Left lobe of liver (tissue), 2 donors: ENCODE data around the gene LHX4. TPM values are rescaled to one million over a fixed set of nuclear protein-coding genes. Genes with fewer than 3 reads are reported as not detected.

Experiments
- ATAC-seq: fragments of 200-7000 bp; cut with Tn5 transposase; one replicate; pipeline ENCODE4 v1.9.1; 2020; ENCODE audit warnings: mild to moderate bottlenecking, moderate library complexity
- DNase-seq: peaks from one replicate; pipeline ENCODE4 v3.0.0-alpha.2; 2020; ENCODE audit warnings: low spot score
- total RNA-seq: library from RNA; stranded (reverse); gene quantifications from one replicate; pipeline ENCODE4 v1.2.1, GENCODE V29; 2021
- donor health status: DM: no; HTN: no; CAD: no; lungs with moderate emphysema.
- donor health status: DM: no; HTN: yes; CAD: no.

LHX4 gene
- total RNA-seq, 1 donor from 2014 or later: 0.10 TPM

DNA sequence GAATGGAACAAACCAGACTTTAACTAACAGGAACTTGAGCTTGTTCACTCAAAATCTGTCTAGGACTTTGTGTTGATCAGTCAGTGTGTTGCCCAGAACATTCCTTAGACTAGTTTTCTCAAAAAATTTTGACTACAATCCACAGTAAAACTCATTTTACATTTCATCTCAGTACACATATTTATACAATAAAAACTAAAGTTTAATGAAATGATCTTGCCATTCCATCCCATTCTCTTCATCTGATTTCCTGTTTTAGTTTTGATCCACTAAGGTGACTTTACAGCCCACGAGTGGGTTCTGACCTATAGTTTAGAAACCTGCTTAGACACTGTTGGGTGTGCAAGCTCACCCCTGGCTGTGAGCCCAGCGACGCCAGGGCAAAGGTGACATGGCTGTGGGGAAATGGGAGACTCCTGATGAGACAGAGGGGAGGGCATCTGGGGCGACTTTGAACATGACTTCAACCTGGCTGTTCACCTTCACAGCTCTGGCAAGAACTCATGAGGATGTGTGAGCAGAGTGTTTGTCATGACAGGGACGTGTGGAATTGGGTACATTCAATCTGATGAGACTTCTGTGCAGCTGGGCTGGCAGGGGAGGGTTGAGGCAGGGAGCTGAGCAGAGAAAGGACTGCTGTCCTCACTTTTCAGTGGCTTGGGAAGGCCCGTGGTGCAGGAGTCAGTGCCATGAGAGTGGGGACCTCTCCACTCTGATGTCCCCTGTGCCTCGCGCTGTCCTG, 40.6 kb downstream of the LHX4 start:
- ATAC-seq (peak; percentile 89), DNase-seq (peak; percentile 76)

GRCh38 chr1:180271272-180272255, 41.5 kb downstream of the LHX4 start:
- DNase-seq: no peak
- ATAC-seq: no peak

GRCh38 chr1:180272395-180272794, 42.3 kb downstream of the LHX4 start:
- DNase-seq (no peak), ATAC-seq (no peak)

DNA sequence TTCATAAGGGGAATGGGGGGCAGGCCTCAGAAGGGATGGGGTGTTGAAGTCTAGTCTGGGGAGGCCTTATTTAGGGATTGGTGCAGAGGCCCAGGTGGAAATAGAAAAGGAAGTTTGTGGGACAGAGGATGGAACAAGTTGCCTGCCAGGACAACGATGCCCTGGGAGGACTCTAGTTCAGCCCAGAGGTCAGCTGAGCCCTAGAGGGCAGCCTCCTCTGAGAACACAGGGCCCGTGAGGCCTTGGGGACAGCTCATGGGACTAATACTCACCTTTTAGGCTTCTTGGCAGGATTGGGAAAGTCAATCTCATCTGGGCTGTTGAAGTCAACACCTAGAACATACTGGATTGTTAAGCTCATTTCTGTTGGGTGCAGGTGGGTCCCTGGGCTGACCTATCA, 43.0 kb downstream of the LHX4 start:
- ATAC-seq: no peak
- DNase-seq: no peak

- ATAC-seq (no peak), DNase-seq (no peak)
These were observed 44.2 kb downstream of the LHX4 start for GRCh38 chr1:180274221-180274620.

- DNase-seq (no peak), ATAC-seq (no peak)
These were observed 45.7 kb downstream of the LHX4 start for GRCh38 chr1:180275726-180276125.

DNA sequence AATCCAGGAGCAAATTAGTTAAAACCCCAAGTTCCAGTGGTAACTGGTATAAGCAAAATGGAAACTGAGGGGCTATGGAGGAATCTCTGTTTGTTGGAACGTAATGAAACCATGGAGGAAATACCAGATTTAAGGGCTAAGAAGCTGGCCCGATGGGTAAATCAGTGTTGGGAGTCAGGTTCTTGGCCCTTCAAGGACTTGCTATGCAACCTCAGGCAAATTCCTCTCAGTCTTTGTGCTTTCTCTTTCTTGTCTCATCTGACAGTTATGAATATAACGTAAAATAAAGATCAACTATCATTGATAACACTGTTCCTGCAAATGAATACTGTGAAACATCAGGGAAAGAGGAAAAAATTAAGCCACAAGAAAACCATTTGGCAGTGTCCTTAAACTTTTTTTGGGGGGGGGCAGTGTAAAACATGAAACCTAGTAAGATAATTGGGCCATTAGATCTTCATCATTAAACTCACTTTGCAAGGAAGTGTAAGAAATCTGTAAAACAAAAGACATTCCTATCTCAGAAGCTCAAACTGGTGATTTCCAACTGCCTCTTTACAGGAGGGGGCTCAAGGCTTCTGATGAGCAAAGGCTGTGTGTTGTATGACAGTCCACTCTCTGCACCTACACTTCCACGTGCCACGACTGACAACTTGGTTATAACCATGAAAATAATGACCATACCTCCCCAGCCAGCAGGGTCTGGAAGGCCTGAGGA, 47.6 kb downstream of the LHX4 start:
- ATAC-seq: no peak
- no peak for DNase-seq

GRCh38 chr1:180278194-180278515, 48.1 kb downstream of the LHX4 start:
- DNase-seq (no peak), ATAC-seq (no peak)

DNA sequence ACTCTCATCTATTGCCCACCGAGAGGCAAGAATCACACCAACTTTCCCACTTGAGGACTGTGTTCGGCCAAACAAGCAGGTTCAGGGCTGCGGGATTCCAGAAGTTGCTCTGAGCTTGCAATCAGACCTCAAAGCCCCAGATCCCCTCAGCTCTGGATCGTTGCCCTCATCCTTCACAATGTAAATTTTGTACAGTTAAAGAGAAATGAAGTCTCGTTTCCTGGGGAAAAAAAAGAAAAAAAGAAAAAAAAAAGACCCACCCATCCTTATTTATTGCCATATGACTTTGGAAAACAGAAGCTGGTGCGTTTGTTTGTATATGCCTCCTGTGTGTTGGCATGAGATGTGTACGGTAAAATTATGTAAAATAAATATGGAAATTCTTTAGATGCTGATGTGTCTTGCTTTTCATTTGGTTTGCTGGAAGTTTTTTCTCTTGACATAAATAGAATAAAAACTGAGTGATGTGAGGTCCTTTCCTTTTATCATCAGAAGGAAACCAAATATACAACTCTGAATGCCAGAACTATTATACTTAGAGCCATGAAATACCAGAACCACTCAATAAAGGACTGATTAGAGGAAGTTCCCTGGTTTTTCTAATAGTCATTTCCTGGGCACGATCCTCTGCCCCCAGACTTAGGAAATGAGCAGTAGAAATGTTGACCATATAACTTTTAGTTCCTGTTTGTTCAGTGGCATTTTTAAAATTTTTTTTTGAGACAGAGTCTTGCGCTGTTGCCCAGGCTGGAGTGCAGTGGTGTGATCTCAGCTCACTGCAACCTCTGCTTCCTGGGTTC, 48.7 kb downstream of the LHX4 start:
- ATAC-seq: peak; percentile 32
- DNase-seq: no peak

DNA sequence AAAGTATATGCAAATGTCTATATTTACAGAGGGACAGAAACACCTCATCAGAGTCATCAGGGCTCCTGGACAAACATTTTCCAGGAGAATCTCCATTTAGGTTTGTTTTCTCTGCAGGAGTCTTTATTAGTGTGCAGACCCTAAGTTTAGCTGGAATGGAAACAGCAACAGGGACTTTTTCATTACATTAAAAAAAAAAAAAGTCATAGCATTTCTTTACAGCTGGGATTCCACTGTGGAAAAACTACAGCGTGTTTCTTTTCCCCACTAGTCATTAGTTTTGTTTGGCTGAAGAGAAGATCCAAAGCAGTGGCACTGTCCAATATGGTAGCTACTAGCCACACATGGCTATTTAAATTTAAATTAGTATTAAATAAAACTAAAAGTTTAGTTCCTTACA, 49.6 kb downstream of the LHX4 start:
- DNase-seq: no peak

GRCh38 chr1:180280617-180281016, 50.6 kb downstream of the LHX4 start:
- ATAC-seq: no peak
- DNase-seq: no peak

More for the DNA sequence above, 49.6 kb downstream of the LHX4 start:
- no peak for ATAC-seq

GRCh38 chr1:180281490-180281889, 51.4 kb downstream of the LHX4 start:
- DNase-seq (no peak), ATAC-seq (no peak)

DNA sequence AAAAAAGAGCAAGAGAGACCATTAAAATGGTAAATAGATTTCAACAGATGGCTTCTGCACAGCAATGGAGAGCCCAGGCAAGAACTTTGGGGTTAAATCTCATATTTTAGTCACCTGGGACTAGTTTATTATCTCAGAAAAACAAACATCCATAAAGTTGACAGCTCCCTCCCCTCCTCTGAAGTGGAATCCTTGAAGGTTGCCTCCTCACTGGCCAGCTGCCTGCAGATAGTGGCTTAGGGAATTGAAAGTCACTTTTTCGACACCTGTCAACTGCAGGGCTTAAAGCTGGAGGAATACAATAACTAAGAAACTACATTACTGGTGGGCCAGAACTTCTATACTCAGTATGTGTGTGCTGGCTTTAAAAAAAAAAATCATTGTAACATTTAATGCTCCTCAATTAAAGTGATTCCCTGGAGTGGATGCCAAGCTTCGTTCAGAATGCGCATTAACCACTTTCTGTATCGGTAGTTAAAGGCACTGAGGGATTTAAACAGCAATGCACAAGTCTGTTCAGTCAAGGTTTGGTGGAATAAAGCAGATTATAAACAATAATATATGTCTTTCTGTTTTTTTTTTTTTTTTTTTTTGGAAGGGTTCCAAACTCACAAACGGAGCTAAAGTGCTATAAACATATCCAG, 52.5 kb downstream of the LHX4 start:
- ATAC-seq (no peak), DNase-seq (no peak)

DNA sequence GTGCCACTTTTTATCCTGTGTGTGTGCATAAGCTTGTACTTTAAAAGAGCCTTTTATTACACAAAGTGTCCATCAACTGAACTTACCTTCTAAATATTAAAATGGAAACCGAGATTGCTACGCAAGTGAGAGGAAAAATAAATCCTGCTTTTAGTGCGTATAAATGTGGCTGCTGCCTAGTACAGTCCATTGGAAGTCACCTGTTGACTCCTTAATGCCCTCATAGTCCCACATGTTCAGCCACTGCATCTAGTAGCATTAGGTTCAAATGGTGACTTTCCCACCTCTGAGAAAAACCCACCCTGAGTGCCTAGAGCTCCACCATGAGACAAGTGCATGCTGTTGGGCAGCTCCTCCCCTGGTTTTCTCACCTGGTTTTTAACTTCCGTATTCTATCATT, 53.0 kb downstream of the LHX4 start:
- DNase-seq (no peak), ATAC-seq (no peak)

GRCh38 chr1:180286417-180286816, 56.4 kb downstream of the LHX4 start:
- DNase-seq (no peak), ATAC-seq (no peak)

DNA sequence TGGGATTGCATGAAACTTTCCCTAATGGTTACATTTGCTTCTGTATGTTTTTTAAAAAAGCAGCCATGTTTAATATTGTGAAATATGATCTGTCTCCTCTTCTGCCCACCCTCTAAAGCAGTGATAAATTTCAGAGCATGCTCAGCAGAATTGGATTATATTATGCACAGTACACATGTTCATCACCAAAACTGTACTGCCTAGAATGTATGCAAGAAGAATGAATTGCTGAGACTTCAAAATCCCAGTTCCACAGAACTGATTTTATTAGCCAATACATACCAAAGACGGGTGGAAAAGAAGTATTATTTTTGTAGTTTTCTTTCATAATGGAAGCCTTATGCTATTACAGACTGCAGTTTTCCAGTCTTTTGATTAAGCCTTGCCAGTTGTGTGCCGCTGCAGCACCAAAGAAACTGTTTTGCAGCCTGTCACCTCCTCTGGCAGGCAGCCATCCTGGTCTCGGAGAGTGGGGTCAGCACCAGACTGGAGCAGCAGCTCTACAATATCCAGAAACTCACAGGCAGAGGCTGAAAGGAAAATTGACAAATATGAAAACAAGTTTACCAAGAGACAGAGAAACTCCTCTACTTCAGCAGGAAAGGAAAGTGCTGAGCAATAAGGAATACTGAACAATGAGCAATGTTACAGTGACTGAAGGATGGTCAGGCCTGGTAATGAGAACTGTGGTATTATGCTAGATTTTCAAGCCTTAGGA, 58.1 kb downstream of the LHX4 start:
- ATAC-seq (peak; percentile 27), DNase-seq (no peak)

DNA sequence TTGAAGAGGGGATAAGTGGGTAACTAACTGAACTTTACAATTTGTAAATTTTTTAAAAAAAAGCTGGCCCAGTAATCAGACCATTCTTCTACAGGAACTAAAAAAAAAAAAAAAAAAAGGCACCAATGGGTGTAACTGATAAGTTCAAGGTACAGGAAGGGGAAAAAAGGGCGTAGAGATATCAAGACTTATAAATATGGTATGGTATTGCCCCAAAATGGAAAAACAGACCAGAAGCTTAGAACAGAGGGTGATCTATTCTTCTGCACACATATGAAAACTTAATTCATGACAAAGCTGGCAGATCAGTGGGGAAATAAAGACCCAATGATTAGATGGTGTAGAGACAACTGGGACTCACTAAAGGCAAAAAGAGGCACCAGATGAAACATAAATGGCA, 58.9 kb downstream of the LHX4 start:
- DNase-seq (no peak), ATAC-seq (no peak)

- ATAC-seq: peak; percentile 34
These were observed 60.4 kb downstream of the LHX4 start for GRCh38 chr1:180290265-180291001.

DNA sequence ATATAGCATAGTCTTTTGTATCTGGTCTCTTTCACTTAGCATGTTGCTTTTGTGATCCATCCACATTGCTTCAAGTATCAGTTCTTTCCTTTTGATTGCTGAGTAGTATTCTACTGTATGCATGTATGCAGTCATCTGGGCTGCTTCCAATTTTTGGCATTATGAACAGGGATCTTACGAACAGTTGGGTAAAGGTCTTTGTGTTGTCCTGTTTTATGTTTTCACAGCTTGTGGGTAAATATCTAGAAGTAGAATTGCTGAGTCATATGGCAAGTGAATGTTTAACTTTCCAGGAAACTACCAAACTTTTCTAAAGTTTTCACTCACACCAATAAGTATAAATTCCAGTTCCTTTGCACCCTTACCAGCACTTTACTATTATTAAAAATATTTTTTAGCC, 60.9 kb downstream of the LHX4 start:
- peak; percentile 76 for ATAC-seq

More at GRCh38 chr1:180290265-180291001, 60.4 kb downstream of the LHX4 start:
- no peak for DNase-seq

More for the DNA sequence above, 60.9 kb downstream of the LHX4 start:
- DNase-seq: no peak
